BE2C (cell line): Measurements from ENCODE around the gene IRF1.

Experiments
- DNase-seq: peaks from one replicate; pipeline ENCODE4 v3.0.0-alpha.2; 2020
- H3K27me3 ChIP-seq: fragments of 250-450 bp; sonication (Bioruptor Pico); 2 replicates; pipeline ENCODE4 v1.5.1; 2020; ENCODE audit warnings: mild to moderate bottlenecking
- H3K36me3 ChIP-seq: fragments of 250-450 bp; sonication (Bioruptor Pico); 2 replicates; pipeline ENCODE4 v1.5.1; 2020; ENCODE audit warnings: mild to moderate bottlenecking
- H3K4me1 ChIP-seq: fragments of 250-450 bp; sonication (Bioruptor Pico); 2 replicates; pipeline ENCODE4 v1.5.1; 2020
- H3K4me3 ChIP-seq: 2 replicates; pipeline ENCODE4 v1.5.1; 2011; ENCODE audit warnings: low read depth, low read length
- H3K9me3 ChIP-seq: fragments of 250-450 bp; sonication (Bioruptor Pico); 2 replicates; pipeline ENCODE4 v1.5.1; 2020
- TF ChIP-seq, protein P1 (sequence below): IDR thresholded peaks from 2 replicates; pipeline ENCODE4 v1.5.1; 2012; ENCODE audit warnings: mild to moderate bottlenecking, low read depth, low read length

The IRF1 gene

DNA sequence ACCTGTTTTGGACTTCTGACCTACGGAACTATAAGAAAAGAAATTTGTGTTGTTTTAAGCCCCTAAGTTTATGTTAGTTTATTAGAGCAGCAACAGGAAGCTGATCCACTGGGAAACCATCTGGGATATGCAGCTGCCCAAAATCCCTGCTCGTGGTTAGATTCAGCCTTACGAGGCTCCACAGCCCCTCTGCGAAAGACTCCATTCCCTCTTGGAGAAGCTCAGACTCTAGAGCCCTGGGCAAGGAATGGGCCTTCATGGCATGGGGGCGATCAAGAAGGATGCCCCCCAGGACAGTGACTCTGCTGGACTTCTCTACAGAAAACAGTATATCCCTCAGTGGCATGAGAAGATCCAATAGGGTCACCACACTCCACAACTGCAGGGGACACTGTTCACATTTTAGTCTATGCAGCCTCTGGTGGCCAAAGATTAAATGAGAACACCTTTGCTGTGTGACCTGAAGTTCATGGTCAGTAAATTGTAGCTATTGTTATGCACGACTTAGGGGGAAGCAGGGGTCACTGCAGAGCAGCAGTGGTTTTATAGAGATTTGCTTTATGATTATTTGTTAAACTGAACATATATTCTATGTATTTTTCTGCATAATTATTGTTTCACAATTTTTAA, 21.1 kb downstream of the IRF1 start:
- Histone ChIP-seq H3K4me1 (no peaks in the 10 kb centered on the region; the same call in 1 of the 2 replicates), H3K27me3 (no peaks in the 10 kb centered on the region), H3K9me3 (no peaks in the 10 kb centered on the region), H3K4me3 (no peak overlapping the region), H3K36me3 (no peaks in the 10 kb centered on the region)
- DNase-seq = no peak
- TF ChIP-seq, protein P1, sequence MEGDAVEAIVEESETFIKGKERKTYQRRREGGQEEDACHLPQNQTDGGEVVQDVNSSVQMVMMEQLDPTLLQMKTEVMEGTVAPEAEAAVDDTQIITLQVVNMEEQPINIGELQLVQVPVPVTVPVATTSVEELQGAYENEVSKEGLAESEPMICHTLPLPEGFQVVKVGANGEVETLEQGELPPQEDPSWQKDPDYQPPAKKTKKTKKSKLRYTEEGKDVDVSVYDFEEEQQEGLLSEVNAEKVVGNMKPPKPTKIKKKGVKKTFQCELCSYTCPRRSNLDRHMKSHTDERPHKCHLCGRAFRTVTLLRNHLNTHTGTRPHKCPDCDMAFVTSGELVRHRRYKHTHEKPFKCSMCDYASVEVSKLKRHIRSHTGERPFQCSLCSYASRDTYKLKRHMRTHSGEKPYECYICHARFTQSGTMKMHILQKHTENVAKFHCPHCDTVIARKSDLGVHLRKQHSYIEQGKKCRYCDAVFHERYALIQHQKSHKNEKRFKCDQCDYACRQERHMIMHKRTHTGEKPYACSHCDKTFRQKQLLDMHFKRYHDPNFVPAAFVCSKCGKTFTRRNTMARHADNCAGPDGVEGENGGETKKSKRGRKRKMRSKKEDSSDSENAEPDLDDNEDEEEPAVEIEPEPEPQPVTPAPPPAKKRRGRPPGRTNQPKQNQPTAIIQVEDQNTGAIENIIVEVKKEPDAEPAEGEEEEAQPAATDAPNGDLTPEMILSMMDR = no peak

DNA sequence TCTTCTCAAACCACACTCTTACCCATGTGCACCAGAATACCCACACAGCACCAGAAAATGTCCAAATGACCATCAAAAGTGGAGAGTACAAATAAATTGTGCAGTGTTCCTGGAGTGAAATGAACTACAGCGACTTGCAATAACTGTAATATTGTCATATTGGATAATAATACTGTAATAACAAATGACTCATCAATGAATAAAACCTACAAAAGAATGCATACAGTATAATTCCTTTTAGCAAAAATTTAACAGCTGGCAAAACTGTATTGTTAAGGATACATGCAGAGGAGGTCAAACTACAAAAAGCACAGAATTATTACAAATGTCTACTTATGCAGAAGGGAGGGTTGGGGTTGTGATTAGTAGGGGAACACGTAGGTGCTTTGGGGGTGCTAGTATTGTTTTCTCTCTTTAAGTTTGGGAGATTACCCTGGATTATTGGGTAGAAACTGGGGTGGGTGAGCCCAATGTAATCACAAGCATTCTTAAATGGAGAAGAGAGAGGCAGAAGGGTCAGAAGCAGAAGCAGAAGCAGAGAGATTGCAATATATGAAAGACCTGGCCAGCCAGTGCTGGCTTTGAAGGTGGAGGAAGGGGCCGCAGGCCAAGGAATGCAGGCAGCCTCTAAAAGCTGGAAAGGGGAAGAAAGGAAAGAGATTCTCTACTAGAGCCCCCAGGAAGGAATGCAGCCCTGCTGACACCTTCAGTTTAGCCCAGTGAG, 21.8 kb downstream of the IRF1 start:
- Histone ChIP-seq H3K27me3 (no peaks in the 10 kb centered on the region), H3K9me3 (no peaks in the 10 kb centered on the region), H3K4me1 (no peaks in the 10 kb centered on the region; the same call in 1 of the 2 replicates), H3K36me3 (no peaks in the 10 kb centered on the region), H3K4me3 (no peak overlapping the region)
- TF ChIP-seq, protein P1 = no peak
- no peak for DNase-seq

DNA sequence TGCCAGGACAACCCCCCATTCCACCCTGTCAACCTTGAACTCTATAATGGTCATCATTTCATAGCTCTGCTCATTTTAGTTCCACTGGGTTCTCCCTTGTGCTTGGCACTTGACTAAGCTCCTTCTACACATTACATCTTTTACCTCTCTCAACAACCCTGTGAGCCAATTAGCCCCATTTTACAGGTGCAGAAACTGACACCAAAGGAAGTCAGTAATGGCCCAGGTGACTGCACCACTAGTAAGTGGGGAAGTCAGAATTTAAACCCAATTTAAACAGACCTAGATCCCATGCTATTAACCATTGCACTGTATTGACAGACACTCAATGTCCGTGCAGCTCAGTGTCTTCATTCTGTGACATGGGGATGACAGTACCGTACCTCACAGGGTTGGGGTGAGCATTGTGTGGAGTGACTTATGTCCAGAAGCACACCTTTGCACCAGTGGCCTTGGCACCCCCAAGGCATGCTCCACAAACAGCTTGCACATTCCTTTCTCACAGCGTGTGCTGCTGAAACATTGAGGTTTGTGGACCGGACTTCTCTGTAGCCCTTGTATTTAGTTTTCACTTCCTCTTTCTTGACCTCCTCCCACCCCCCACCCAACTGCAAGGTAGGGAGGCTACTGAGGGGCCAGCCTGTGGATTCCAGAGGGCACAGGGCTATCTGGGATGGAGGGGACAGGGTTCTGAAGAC, 23.1 kb downstream of the IRF1 start:
- H3K4me3 ChIP-seq = no peak overlapping the region
- no peaks in the 10 kb centered on the region; the same call in 1 of the 2 replicates for H3K4me1 ChIP-seq
- TF ChIP-seq, protein P1 = no peak
- DNase-seq = no peak
- no peaks in the 10 kb centered on the region for H3K36me3 ChIP-seq
- no peaks in the 10 kb centered on the region for H3K27me3 ChIP-seq
- H3K9me3 ChIP-seq = no peaks in the 10 kb centered on the region

DNA sequence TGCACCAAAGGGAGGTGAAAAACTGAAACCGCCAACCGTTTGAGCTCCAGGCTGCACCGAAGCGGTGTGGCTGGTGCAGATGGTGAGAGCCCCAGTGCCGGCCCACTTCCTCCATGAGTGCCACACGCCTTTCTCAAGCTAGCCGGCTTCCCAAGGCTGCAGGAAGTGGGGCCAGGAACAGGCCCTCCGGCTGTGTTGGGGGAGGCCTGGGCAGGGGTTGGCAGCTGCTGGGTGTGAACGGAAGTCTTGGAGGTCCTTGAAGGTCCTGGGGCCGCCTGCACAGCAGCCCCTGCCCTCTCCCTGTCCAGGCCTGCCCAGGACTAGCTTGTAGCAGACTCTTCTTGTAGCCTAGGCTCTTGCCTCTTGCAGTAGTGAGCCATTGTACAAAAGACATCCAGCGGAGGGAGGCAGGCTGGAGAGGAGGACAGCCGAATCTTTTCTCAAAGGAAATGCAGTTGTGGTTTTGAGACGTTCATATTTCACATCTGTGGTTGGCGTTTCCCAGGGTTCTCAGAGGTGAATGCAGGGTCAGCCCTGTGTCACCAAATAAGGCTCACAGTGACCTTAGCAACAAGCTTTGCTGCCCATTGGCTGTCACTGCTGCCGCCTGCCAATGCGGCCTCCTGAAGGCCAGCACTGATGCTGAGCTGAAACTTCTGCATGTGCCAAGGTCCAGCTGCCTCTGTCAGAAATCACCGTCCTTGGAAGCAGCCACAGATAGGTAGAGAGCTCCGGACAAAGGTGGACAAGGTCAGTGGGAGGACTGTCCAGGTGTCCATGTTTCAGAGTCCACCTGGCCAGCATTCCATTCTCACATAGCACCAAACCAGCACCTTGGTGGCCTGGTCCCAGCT, 23.9 kb downstream of the IRF1 start:
- Histone ChIP-seq H3K4me3 (no peak overlapping the region), H3K27me3 (no peaks in the 10 kb centered on the region), H3K4me1 (no peaks in the 10 kb centered on the region; the same call in 1 of the 2 replicates), H3K9me3 (no peaks in the 10 kb centered on the region), H3K36me3 (no peaks in the 10 kb centered on the region)
- TF ChIP-seq, protein P1 = no peak
- no peak for DNase-seq

DNA sequence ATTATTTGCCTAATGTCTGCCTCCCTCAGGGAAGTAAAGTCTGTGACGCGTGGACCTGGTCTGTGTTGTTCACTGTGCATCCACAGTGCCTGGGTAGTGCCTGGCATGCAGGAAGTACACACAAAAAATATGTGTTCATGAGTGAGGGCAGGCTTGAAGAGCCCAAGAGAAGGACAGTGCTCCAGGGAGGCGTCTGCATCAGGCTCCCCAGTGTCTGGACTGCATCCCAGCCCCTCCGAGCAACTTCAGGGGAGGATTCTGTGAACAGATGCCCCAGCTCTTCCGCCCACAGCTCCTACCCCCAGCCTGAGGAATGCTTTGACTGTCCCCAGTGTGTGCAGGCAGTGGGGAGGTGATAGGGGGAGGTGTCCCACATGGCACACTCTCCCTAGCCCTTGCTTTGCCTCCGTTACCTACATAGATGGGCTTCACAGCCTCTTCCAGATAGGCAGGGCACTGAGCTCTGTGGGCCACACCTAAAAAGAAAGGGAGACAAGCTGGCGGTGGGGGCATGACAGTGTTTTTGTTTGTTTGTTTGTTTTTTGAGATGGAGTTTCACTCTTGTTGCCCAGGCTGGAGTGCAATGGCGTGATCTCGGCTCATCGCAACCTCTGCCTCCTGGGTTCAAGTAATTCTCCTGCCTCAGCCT, 25.4 kb downstream of the IRF1 start:
- Histone ChIP-seq H3K4me3 (no peak overlapping the region), H3K36me3 (no peaks in the 10 kb centered on the region), H3K27me3 (no peaks in the 10 kb centered on the region), H3K4me1 (no peaks in the 10 kb centered on the region; the same call in 1 of the 2 replicates), H3K9me3 (no peaks in the 10 kb centered on the region)
- no peak for DNase-seq
- TF ChIP-seq, protein P1 = no peak
